HG03460 (cell line): ENCODE results near the gene MYCBPAP.

ENCODE experiments used
- ATAC-seq: cut with Tn5 transposase; IDR thresholded peaks from one replicate; pipeline ENCODE4 v1.9.1; 2021; ENCODE audit not compliant: unreplicated experiment

Gene MYCBPAP, protein sequence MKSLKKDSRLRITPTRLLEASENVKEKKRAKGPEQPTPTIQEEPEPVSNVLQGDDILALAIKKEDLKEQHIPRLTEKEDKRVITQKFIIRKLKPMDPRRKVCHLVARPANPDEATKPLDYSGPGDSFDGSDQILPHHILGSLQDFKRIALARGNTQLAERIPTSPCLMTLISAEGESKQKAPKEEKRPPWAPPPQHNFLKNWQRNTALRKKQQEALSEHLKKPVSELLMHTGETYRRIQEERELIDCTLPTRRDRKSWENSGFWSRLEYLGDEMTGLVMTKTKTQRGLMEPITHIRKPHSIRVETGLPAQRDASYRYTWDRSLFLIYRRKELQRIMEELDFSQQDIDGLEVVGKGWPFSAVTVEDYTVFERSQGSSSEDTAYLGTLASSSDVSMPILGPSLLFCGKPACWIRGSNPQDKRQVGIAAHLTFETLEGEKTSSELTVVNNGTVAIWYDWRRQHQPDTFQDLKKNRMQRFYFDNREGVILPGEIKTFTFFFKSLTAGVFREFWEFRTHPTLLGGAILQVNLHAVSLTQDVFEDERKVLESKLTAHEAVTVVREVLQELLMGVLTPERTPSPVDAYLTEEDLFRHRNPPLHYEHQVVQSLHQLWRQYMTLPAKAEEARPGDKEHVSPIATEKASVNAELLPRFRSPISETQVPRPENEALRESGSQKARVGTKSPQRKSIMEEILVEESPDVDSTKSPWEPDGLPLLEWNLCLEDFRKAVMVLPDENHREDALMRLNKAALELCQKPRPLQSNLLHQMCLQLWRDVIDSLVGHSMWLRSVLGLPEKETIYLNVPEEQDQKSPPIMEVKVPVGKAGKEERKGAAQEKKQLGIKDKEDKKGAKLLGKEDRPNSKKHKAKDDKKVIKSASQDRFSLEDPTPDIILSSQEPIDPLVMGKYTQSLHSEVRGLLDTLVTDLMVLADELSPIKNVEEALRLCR

GRCh38 chr17:50507871-50508572 is at the start of gene MYCBPAP:
TSS of gene MYCBPAP (plus strand) at chr17:50508439. CDS start at chr17:50508675, 236 bp downstream.
- no peak for ATAC-seq

- ATAC-seq: no peak
Observed at GRCh38 chr17:50458701-50459676, 49.2 kb upstream of the MYCBPAP start.

DNA sequence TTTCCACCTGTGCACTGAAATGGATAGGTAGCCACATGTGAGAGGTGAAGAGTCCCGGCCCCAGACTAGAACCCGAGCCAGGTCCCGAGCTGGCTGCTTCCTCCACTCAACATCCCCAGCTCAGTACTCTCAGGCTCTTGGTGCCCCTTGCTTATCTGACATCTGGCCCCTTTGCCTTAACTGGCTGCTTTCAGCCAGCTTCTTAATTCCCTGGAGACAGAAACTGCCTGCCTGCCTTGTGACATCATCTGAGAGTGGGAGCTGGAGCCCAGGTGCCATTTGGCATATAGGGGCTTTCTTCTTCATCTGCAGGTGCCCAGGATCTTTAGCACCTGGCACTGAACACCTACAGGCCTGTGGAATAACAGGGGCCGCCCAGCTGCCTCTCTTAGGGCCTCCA is 48.5 kb upstream of the MYCBPAP start:
- ATAC-seq: no peak

GRCh38 chr17:50460831-50461526 is 47.3 kb upstream of the MYCBPAP start:
- ATAC-seq: no peak

DNA sequence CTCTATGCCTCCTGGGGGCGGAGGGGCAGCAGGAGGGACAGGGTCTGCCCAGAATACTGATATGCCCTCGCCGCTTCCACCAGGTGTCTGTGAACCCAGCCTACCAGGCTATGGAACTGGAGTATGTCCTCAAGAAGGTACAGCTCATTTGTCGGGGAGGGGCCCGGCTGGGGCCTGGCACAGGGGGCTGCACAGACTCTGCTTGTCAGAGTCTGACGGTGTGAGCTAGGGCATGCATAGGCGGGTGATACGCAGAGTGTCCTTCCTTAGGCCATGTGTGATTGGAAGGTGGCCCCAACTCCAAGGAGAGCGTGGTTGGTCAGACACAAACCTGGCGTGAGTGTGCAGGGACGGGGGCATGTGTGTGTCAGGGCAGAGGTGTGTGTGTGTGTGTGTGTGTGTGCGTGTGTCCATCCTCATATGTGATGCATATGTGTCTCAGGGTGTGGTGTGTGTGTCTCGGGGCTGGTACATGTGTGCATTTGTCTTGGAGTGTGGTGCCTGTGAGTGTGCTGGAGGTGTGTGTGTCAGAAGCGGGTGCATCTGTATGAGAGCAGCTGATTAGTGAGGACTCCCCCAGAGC is 46.6 kb upstream of the MYCBPAP start:
- ATAC-seq: no peak

DNA sequence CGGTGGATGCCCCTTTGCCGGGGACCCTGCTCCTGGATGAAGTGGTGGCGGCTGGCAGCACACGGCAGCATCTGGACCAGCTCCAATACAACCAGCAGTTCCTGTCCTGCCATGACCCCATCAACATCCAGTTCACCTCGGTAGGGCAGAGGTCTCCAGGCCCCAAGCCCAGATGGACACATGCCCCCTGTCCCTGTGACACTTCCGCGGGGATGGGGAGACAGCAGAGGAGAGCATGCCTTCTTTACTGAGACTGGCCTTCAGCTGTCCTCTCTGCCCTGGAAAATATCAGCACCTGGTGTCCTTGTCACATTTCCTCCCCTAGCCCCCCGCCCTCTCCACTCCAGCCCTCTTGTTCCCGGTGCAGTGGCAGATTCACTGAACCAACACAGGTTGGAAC is 45.8 kb upstream of the MYCBPAP start:
- ATAC-seq: no peak

GRCh38 chr17:50464121-50464520 is 44.1 kb upstream of the MYCBPAP start:
- ATAC-seq: no peak

DNA sequence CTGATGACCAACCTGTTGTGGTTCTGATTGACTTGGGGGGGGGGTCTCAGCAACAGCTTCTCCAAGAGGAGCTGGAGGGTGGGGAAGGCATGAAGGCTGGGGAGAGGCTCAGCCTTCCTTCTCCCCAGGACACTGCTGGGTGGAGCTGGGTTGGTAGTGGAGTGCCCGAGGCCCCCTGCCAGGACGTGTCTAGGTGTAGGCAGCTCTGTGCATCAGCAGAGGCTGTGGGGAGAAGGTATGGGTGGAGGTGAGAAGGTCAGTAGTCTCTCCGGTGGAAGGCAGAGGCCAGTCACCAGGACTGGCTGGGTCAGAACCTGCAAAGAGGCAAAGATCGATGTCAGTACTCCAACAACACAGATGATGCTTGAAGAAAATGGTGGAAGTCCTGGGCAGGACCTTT is 43.5 kb upstream of the MYCBPAP start:
- ATAC-seq: no peak

DNA sequence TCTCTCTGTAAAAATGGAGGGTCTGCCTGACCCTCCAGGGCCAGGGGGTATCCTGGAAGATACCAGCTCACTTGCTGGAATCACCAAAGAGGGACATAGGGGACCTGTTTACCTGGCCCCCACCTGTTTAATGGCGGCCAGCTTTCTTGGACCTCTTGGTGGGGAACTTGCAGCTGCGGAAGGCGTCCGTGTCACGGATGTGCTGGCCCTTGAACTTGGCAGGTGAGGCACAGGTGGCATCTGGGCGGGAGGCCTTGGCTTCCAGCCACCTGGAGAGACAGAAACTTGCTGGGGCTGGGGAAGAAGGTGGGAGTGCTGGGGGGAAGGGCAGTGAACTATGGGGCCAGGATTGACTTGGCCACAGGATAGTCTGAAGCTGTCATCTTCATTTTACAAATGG is 43.1 kb upstream of the MYCBPAP start:
- no peak for ATAC-seq

DNA sequence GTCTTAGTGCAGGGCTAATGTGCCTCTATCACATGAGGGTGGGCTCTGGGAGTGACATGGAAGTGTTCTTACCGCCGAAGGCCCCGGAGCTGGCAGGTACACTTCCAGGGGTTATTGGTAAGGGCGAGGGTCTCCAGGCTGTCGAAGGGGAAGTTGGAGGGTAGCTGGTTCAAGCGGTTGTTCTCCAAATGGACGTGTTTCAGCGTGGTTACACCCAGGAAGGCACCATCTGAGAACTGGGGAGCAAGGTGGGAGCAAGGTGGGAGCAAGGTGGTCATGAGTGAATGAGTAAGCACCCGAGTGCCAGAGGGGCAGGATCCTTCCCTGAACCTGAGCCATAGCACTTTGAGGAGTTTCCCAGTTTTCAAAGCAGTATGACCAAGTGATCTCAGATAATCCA is 42.6 kb upstream of the MYCBPAP start:
- ATAC-seq: no peak

DNA sequence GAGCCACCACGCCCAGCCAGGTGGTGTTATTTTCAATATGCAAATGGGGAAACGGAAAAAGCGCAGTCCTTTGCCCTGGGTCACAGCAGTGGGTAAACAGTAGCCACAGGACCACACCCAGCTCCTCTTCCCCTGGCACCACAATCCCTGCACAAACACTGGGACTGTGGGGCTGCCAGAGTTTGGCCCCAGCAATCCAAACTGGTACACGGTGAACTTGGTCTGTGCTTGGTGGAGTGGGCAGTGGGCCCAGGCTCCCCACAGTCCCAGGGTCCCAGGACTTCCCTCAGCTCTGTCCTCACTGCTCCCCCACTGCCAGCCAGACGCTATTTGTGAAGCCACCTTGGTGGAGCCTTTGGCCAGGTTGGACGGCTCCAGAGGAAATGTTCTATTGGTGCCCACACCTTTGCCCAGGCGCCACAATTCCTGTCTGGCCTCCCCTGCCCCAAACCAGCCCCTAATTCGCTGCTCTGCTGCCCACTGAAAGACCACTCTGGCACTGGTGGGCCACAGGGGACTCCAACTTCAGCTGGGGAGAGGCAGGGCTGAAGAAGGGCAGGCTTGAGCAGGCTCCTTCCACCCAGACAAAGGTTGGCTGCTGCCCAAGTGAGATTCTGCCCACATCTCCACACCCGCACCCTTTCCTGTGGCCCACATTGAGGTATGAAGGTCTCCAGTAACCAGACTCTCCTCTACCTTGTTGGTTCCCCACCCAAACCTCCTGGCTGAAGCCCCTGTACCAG is 41.7 kb upstream of the MYCBPAP start:
- ATAC-seq: no peak

DNA sequence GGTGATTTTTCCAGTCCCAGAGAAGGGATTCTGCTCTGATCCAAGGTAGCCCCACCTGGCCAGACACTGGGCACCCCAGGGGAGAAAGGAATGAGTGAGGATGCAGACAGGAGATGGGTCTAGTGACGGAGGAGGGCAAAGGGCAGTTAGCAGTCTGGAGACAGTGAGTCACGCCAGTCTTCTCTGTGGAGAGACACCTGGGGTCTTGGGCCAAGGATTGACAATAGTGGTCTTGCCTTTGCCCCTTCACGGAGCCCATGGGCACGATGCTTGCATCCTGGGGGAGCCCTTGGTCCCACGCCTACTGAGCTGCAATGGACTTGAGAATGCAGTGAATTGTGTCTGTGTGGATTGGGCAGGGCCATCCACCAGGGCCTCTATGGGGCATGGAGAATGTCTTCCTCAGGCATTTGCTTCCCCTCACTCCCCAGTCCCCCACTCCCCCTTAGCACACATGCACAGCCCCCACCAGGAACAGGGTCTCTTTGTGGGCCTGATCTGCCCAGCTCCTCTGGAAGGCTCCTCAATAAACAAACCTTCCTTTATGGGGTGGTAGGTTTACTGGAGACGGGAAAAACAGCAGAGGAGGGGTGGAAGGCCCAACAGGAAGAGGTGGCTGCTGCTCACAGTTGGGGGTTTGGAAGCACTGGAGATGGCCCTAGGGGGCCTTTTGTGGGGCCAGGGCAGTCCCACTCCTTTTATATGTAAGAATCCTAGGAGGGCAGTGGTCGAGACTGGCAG is 41.0 kb upstream of the MYCBPAP start:
- no peak for ATAC-seq

DNA sequence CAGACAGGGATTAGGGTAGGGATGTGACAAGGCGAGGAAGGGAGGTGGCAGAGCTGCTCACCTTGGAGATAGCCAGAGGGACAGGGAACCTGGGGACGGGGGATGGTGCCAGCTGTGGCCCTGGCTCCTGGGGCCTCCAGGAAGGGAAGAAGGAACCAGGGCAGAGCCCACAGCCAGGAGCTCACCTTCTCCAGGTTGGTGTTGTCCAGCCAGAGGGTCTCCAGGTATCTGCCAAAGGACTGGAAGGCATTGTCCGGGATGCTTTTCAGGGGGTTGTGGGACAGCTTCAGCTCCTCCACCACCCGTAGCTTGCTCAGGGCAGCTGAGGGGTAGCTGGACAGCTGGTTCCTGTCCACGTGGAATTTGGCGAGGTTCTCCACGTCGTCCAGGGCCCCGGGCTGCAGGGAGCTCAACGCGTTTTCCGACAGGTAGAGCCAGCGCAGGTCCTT is 40.4 kb upstream of the MYCBPAP start:
- no peak for ATAC-seq

DNA sequence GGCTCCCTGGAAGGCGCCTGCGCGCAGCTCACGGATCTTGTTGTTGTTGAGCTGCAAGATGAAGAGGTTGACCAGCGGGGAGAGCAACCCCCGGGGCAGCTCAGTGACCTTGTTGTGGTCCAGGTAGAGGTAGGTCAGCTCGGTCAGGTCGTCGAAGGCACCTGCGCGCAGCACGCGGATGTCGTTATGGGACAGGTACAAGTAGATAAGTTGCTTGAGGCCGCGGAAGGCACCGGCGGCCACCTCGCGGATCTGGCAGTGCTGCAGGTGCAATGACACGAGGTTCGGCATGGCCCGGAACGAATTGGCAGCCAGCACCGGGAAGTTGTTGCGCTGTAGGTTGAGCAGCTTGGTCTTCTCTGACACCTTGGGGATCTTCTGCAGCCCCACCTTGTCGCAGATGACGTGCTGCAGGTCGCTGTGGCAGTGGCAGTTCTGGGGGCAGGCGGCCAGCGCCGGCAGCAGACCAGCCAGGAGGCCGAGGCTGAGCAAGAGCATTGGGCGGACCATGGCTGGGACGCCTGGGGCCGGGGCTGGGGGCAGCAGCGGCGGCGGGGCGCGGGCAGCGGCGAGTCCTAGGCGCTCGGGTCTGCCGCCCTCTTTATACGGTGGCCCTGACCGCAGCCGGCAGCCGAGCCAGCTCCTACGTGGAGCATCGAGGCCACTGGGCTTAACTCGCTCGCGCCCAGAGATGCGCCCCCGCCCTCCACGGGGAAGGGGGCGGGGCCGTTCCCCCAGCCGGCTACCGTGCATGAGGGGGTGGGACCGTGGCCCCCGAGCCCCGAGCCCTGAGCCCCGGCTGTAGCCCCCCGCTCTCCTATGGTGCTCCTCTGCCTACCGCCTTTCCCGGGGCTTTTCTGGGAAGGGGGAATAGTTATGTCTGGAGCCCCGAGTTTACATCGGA is 39.7 kb upstream of the MYCBPAP start, which contains the start of gene CHAD:
Gene CHAD, minus strand, starts transcription at position 577 of the 904 bp plus-strand sequence. Its CDS starts 67 bp downstream, at position 510.
- ATAC-seq: no peak

DNA sequence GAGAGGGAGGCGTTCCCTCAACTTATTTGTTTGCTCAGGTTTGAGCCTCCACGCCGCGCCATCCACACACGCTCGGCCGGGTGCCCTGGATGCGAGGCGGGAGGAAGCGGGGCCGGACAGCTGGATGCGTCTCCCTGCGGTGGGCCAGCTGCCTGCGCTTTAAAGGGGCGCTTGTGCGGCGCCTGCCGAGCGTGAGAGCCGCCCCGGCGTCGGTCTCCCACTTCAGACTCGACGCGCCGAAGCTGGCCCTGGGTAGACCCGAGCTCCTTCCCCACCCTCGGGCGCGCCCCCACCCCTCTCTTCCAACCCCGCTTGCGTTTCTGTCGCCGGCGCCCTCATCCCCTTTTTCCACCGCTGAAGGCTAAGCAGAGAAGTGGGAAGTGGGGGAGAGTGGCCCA is 39.0 kb upstream of the MYCBPAP start:
- no peak for ATAC-seq

DNA sequence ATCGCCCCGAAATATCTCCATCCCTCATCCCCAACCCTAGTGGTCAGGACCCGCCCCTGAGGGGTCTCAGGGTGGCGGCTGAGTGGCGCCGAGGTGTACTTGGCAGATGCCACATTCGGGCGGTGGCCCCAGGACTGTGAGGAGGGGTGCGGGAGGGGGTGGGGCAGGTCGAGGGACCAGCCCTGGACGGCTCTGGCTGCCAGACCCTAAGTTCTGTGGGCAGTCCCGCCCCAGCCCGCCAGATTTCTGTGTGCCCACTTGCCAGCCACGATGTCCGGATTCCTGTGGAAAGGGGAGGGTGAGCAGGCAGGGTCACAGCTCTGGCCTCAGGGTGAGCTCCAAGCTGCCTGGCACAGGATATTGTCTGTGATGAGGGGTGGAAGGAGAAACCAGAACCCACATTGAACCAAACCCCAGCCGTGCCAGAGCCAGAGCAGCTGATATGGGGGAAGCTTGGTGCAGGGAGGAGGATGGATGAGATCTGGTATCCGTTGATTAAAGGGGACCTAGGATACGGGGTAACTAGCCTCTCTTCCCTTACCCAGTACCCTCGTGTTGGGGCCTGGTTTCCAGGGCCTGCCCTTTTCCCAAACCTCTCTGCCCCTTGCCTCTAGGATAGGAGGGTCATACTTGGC is 38.5 kb upstream of the MYCBPAP start:
- no peak for ATAC-seq
